HG03575 (cell line): ENCODE measurements around the gene RHBDD3.

Source experiments
- ATAC-seq: cut with Tn5 transposase; IDR thresholded peaks from one replicate; pipeline ENCODE4 v1.9.1; 2021; ENCODE audit not compliant: unreplicated experiment, insufficient number of reproducible peaks, low FRiP score; ENCODE audit errors: extremely low read depth

Gene RHBDD3

GRCh38 chr22:29267858-29268510 lies at the start of gene RHBDD3, which contains the start of gene EWSR1:
RHBDD3 (minus strand) TSS chr22:29267981; CDS start chr22:29265626, 2,355 bp downstream.
EWSR1 (plus strand) TSS chr22:29268268; CDS start chr22:29268337, 69 bp downstream.
- no peak for ATAC-seq

DNA sequence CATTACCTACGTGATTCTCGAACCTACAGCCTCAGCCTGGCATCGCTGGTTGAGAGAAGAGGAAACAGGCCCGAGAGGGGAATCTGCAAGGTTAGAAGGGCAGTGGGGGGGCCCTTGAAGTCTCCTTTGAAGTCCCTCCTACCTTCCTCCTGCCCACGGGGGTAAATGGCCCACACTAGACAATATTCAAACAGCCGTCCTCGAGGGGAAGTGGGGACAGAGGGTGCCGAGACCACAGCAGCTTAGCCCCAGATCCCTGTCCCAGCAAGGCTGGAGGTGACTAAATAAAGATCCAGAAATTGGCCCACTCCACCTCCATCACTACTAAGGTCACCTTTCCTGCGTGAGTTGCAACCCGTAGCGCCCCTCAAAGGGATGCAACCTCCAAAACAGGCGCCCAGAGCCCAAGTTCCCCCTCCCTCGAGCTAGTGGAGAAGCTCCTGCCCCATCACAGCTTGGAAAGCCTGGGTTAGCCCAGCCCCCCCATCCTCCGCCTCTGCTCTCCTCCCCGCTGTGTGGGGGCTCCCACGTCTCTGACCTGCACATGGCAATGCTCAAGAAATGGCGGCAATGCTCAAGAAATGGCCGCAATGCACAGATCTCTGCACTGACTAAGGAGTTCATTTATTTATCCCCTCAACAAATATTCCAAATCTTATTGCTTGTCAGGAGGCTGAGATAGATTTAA lies 48.5 kb upstream of the RHBDD3 start:
- ATAC-seq: no peak

DNA sequence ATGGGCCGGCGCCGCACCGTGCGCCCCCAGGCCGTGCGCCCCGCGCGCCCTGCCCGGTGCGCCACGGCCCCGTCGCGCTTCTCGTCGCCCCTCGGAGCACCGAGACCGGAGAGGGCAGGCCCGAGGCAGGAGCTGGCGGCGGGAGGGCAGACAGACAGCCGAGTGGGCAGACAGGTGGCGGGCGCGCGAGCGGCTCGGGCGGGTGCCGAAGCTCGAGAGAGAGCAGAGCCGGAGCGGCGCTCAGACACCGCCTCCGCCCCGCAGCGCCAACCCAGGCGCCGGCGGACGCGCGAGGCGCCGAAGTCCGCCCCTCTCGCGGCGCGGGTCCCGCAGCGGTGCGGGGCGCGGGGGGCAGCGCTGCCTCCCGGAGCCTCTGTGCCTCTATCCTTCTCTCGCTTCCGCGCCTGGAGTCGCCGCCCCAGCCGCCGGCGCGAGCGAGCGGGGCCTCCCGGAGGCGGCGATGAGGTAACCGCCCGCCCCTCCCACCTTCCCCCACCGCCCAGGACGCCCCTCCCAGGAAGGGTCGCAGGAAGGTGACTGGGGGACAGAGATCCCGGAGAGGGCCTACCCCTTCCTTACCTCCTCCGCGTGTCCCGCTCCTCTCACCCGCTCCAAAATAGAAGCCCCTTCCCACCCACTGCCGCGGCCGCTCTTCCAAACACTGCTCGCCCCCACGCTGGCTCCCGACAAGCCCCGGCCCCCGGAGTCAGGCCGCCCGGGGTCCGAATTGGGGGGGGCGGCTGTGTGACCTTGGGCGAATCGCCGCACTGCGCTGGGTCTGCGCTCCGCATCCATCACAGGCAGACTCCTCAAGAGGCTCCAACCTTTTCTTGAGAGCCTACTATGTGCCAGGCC lies 47.7 kb upstream of the RHBDD3 start, which contains the start of gene RASL10A:
Gene RASL10A, minus strand, starts transcription at position 412 of the 855 bp plus-strand sequence. CDS start 451 bp downstream, outside the sequence.
- no peak for ATAC-seq

DNA sequence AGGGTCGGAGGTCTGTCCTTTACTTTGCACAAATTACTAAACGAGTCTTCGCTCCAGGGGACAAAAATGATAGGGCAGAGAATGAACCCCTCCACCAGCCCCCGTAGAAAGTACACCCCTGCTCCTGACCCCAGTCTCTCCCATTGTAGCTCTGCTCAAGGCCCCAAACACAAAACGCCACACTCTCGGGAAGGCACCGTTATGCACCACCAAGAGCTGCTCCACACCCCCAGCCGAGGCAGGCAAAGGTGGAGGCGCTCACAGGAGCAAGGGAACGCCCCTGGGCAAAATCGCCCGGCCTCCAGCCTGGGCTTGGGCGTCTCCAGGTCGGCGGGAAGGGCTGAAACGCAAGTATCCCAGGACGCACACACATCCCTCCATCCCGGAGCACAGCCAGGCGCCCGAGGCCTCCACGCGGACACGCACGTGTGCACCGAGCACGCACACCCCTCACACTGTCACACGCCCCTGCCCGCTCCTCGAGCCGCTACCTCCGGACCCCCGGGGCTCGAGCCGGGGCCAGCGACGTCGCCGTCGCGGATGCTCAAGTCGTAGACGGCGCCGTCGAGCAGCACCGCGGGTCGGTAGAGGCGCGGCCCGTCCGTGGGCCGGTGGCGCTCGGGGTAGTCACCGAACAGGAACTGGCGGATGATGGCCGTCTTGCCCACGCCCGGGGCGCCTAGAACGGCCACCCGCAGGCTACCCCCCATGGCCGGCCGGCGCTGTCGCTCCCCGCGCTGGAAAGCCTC lies 46.9 kb upstream of the RHBDD3 start:
- no peak for ATAC-seq

DNA sequence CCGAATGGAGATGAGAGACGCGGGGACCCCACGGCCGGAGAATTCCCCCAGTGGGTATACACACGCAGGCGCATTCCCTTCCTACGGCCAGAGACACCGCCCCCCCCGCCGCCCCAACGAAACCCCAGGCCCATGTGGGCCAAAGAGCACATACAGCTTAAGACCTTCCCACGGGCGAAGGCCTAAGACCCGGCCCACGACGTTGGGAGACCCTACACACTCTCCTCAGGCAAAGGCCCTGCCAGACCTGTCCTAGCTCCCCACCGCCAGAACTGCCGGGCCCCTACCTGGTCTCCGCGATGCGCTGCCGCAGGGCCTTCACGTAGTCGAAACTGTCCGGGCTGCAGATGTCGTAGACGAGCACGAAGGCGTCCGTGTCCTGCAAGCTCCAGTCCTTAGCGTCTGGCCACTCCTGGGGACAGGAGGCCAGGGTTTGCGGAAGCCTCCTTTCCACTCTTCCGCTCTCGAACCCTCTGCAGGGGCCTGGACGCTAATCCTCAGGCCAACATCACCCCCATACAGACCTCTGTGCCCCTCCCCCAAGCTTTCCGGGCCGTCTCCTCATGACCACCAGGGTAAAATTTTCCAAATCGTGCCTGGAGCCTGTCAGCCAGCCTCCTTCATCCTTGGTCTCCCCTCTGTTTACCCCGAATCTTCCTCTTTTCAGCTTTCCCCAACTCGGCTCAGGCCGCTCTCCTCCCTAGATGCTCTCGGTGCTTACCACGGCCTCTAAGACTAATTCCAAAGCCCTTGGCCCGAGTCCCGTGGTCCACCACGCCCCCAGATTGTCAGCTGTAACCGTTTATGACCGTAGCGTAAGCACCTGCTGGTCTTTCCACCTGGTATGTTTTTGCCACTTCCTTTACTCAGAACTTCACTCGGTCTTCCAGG lies 46.0 kb upstream of the RHBDD3 start:
- ATAC-seq: no peak

GRCh38 chr22:29313126-29313575 lies 45.4 kb upstream of the RHBDD3 start:
- ATAC-seq: no peak

GRCh38 chr22:29312218-29313125 lies 44.7 kb upstream of the RHBDD3 start:
- ATAC-seq: no peak

GRCh38 chr22:29311464-29312217 lies 43.9 kb upstream of the RHBDD3 start:
- no peak for ATAC-seq

DNA sequence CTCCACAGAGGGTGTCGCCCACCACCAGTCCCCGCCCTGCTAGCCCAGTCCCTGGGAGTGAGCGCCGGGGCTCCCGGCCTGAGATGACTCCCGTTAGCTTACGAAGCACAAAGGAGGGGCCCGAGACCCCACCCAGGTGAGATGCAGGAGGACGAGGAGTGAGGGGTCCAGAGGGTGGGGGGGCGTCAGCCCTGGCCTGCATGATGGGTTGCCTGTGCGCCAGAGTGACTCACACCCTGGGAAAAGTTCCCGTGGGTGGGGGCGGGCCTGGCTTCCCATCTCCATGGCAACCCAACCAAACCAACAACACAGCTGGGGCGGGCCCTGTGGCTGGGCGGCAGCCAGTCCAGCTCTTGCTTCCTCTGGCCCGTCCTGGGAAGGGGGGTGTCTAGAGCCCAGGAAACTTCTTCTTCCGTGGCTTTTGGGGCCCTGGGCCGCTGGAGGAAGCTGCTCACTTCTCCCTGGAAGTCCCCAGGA lies 43.1 kb upstream of the RHBDD3 start:
- ATAC-seq: no peak

- no peak for ATAC-seq
These were observed 42.5 kb upstream of the RHBDD3 start for GRCh38 chr22:29310065-29310862.

DNA sequence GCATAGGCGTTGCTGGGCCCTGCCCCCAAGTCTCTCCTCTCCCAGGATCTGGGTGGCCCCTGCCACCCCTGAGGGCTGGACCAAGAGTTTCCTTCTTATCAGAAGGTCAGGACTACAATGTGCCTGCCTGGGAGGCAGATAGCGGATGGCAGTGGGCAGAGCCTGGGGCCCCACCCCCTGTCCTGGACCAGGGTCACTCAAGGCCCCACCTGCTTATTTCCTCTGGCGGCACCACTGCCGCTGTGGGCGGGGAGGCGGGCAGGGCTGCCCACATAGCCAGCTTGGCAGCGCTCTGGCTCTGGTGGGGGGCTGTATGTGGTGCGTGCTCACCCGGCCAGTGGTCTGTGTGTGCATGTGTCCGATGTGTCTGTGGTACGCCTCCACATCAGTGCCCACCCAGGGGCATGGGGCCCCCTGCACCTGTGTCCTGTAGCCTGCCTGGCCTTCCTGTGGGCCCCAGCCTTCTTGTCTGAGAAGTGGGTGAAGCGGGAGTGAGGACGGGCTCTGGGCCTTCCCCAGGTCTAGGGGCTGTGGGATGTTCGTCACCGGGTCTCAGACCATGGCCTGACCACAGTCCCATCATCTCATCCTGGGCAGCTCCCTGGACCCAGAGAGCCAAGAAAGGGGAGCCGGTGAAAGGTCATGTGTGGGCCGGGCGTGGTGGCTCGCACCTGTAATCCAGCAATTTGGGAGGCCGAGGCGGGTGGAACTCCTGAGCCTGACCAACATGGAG lies 41.7 kb upstream of the RHBDD3 start:
- no peak for ATAC-seq

GRCh38 chr22:29308791-29309262 lies 41.0 kb upstream of the RHBDD3 start:
- ATAC-seq: no peak

DNA sequence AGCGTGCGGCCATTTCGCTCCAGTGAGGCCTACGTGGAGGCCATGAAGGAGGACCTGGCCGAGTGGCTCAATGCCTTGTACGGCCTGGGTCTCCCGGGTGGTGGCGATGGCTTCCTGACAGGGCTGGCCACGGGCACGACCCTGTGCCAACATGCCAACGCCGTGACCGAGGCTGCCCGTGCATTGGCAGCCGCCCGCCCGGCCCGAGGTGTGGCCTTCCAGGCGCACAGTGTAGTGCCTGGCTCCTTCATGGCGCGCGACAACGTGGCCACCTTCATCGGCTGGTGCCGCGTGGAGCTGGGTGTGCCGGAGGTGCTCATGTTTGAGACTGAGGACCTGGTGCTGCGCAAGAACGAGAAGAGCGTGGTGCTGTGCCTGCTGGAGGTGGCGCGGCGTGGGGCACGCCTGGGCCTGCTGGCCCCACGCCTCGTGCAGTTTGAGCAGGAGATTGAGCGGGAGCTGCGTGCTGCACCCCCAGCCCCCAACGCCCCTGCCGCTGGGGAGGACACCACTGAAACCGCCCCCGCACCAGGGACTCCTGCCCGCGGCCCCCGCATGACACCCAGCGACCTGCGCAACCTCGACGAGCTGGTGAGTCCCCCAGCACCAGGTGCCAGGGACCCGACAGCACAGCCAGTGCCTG lies 40.5 kb upstream of the RHBDD3 start:
- ATAC-seq: no peak

GRCh38 chr22:29307596-29308147 lies 39.9 kb upstream of the RHBDD3 start:
- ATAC-seq: no peak
